HEK293T (cell line): ENCODE results near the gene JAM2.

Source experiments
- ARNT ChIP-seq: fragments of 450-650 bp; IDR thresholded peaks from 2 replicates; pipeline ENCODE4 v1.6.1; 2017; ENCODE audit warnings: mild to moderate bottlenecking
- BHLHE40 ChIP-seq: fragments of 450-650 bp; IDR thresholded peaks from 2 replicates; pipeline ENCODE4 v1.6.1; 2016; ENCODE audit warnings: mild to moderate bottlenecking, moderate library complexity, borderline replicate concordance
- ELF4 ChIP-seq: fragments of 450-650 bp; IDR thresholded peaks from 2 replicates; pipeline ENCODE4 v1.6.1; 2017; ENCODE audit warnings: antibody characterized with exemption
- FOXA1 ChIP-seq: fragments of 450-650 bp; IDR thresholded peaks from 2 replicates; pipeline ENCODE4 v1.6.1; 2016; ENCODE audit warnings: mild to moderate bottlenecking
- FOXM1 ChIP-seq: fragments of 450-650 bp; IDR thresholded peaks from 2 replicates; pipeline ENCODE4 v1.6.1; 2017; ENCODE audit warnings: mild to moderate bottlenecking, borderline replicate concordance
- HDGF ChIP-seq: fragments of 450-650 bp; IDR thresholded peaks from 2 replicates; pipeline ENCODE4 v1.6.1; 2017; ENCODE audit warnings: antibody characterized with exemption, borderline replicate concordance
- L3MBTL2 ChIP-seq: fragments of 450-650 bp; conservative IDR thresholded peaks from 2 replicates; pipeline ENCODE4 v1.6.1; 2016; ENCODE audit warnings: mild to moderate bottlenecking
- LEF1 ChIP-seq: fragments of 450-650 bp; IDR thresholded peaks from 2 replicates; pipeline ENCODE4 v1.6.1; 2017; ENCODE audit warnings: mild to moderate bottlenecking, borderline replicate concordance
- NFRKB ChIP-seq: fragments of 450-650 bp; IDR thresholded peaks from 2 replicates; pipeline ENCODE4 v1.6.1; 2016; ENCODE audit warnings: mild to moderate bottlenecking, moderate library complexity
- SP1 ChIP-seq: fragments of 450-650 bp; IDR thresholded peaks from 2 replicates; pipeline ENCODE4 v1.6.1; 2017
- SUZ12 ChIP-seq: fragments of 450-650 bp; IDR thresholded peaks from 2 replicates; pipeline ENCODE4 v1.6.1; 2016; ENCODE audit warnings: mild to moderate bottlenecking
- TARDBP ChIP-seq: fragments of 450-650 bp; IDR thresholded peaks from 2 replicates; pipeline ENCODE4 v1.6.1; 2016
- ZNF384 ChIP-seq: fragments of 450-650 bp; IDR thresholded peaks from 2 replicates; pipeline ENCODE4 v1.6.1; 2016
- TF ChIP-seq, protein P1 (sequence below): fragments of 450-650 bp; IDR thresholded peaks from 2 replicates; pipeline ENCODE4 v1.6.1; 2016

DNA sequence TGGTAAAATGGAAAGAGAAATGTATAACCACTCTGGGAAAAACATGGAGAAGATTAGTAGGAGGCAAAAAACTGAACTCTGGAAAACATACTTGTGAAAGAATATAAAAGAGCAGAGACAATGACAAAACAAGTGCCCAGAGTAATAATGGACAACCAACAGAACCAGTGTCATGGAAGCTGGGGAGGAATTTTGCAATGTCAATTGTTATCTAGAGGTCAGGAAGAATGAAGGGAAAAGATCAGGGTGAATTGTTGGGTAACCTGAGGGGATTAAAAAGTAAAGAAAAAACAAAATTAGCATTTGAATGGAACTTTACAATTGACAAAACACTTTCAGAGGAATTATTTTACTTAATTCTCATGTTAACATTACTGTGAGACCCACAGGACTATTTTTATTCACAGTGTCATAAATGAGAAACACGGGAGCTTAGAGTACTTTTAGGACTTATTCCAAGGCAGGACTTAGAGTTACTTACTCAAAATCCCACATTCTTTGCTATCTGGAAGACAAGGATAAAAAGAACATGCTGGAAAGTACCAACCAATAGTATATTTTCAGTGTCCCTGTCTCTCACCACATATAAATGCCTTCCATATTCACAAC, 19.5 kb downstream of the JAM2 start:
- TF ChIP-seq SUZ12: no peak
- TF ChIP-seq ELF4: no peak
- TF ChIP-seq L3MBTL2: no peak
- no peak for TF ChIP-seq FOXM1
- TF ChIP-seq SP1: no peak
- TF ChIP-seq FOXA1: no peak
- TF ChIP-seq LEF1: no peak
- no peak for TF ChIP-seq NFRKB
- no peak for TF ChIP-seq ZNF384
- TF ChIP-seq ARNT: no peak
- TF ChIP-seq BHLHE40: no peak
- no peak for TF ChIP-seq HDGF
- TF ChIP-seq, protein P1, sequence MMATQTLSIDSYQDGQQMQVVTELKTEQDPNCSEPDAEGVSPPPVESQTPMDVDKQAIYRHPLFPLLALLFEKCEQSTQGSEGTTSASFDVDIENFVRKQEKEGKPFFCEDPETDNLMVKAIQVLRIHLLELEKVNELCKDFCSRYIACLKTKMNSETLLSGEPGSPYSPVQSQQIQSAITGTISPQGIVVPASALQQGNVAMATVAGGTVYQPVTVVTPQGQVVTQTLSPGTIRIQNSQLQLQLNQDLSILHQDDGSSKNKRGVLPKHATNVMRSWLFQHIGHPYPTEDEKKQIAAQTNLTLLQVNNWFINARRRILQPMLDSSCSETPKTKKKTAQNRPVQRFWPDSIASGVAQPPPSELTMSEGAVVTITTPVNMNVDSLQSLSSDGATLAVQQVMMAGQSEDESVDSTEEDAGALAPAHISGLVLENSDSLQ: no peak
- no peak for TF ChIP-seq TARDBP
